Measurements from ENCODE around the gene RPL23.

GRCh38 chr17:38881600-38882191 is 28.2 kb upstream of the RPL23 start:
- TF ChIP-seq POLR2A (IDR thresholded peaks at IDR 0.05): no peak
- TF ChIP-seq, protein P1, sequence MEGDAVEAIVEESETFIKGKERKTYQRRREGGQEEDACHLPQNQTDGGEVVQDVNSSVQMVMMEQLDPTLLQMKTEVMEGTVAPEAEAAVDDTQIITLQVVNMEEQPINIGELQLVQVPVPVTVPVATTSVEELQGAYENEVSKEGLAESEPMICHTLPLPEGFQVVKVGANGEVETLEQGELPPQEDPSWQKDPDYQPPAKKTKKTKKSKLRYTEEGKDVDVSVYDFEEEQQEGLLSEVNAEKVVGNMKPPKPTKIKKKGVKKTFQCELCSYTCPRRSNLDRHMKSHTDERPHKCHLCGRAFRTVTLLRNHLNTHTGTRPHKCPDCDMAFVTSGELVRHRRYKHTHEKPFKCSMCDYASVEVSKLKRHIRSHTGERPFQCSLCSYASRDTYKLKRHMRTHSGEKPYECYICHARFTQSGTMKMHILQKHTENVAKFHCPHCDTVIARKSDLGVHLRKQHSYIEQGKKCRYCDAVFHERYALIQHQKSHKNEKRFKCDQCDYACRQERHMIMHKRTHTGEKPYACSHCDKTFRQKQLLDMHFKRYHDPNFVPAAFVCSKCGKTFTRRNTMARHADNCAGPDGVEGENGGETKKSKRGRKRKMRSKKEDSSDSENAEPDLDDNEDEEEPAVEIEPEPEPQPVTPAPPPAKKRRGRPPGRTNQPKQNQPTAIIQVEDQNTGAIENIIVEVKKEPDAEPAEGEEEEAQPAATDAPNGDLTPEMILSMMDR (IDR thresholded peaks at IDR 0.05): no peak
